Measurements from ENCODE around the gene LGALS4.

DNA sequence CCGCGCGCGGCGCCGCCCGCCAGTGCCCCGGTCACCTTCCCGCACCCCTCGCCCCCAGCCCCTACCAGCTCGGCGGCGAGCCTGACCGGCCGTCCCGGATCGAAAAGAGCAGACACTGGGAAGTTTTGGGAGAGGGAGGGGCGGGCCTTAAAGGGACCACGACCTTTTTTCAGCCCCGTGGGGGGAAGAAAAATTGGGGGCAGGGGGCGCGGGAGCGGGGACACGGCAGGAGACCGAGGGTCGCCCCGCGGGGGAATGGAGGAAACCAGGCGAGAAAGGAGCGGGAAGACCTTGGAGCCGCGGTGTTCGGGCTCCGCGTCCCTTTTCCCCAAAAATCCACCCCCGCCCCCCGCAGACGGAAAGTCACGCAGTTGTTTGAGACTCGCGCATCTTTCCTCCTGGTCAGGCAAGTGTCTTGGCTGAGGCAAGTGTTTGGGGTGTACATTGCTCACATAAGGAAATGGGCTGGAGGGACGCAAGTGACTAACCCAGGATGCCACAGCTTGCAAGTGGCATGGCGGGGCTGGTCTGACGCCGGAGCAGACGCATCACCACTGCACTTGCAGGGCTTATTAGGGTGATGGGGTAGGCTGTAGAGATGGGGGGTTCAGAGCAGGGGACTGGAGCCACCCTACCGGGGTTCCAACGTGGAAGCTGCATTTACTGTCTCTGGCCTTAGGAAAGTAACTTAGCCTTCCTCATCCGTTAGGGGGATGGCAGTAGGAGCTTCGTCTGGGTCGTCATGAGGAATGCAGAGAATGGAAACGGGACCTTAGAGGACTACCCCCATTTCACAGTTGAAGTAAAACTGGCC lies 39.7 kb upstream of the LGALS4 start:
- peak; percentile 56 for TF ChIP-seq POLR2A (IDR thresholded peaks at IDR 0.05; ENCODE audit: low read length)
- TF ChIP-seq GATA1 (IDR thresholded peaks at IDR 0.05; ENCODE audit: low read depth, low read length): no peak
